Endothelial cell of umbilical vein (primary cell): Measurements from ENCODE around the gene ANO9. TPM values are rescaled to one million over a fixed set of nuclear protein-coding genes. Genes with fewer than 3 reads are reported as not detected.

Source experiments
- BruUV-seq: library from RNA; stranded (reverse); fragments of 400-500 nt; replicated peaks from 2 replicates; lab custom pipeline; 2021; lab: Mats Ljungman, UMichigan
- CTCF ChIA-PET: fragments of 300-600, 350-600 bp; sonication (Branson Sonifier 250); formaldehyde crosslinking; loops from one replicate; lab custom pipeline; 2021; ENCODE audit warnings: antibody characterized with exemption, inconsistent platforms; lab: Charles Lee
- POLR2A ChIA-PET: fragments of 300-600, 350-600 bp; sonication (Branson Sonifier 250); formaldehyde crosslinking; loops from one replicate; lab custom pipeline; 2021; ENCODE audit warnings: antibody characterized with exemption, inconsistent platforms; lab: Charles Lee
- DNase-seq: peaks from one replicate; pipeline ENCODE4 v3.0.0-alpha.2; 2011; ENCODE audit warnings: low read depth, low spot score
- FAIRE-seq: peaks from 2 replicates; lab custom pipeline; 2011; peaks lifted over from hg19 to GRCh38; lab: Jason Lieb, UNC
- H2AFZ ChIP-seq: 2 replicates; pipeline ENCODE4 v1.6.0; 2012; ENCODE audit warnings: low read depth, low read length, control low read depth, inconsistent platforms
- H3K27ac ChIP-seq: 2 replicates; pipeline ENCODE4 v1.5.1; 2011; ENCODE audit warnings: low read depth, mild to moderate bottlenecking, control low read depth, low read length, moderate library complexity; ENCODE audit not compliant: insufficient read depth
- H3K27me3 ChIP-seq, 2 experiments: 2 replicates each; pipeline versions ENCODE4 v1.6.0 to v1.6.1; 2011; ENCODE audit warnings: low read length in 2 of 2, mixed read lengths in 1 of 2; ENCODE audit not compliant: control insufficient read depth in 2 of 2, insufficient read depth in 2 of 2
- H3K36me3 ChIP-seq, 2 experiments: 2 replicates in 1 of 2; 3 replicates in 1 of 2; pipeline ENCODE4 v1.5.1; 2011; ENCODE audit warnings: low read length in 2 of 2, mild to moderate bottlenecking in 1 of 2, moderate library complexity in 1 of 2; ENCODE audit not compliant: control insufficient read depth in 2 of 2, insufficient read depth in 2 of 2; ENCODE audit errors: extremely low read depth in 1 of 2
- H3K4me1 ChIP-seq: 3 replicates; pipeline ENCODE4 v1.5.1; 2011; ENCODE audit warnings: mild to moderate bottlenecking, low read length; ENCODE audit not compliant: control insufficient read depth, insufficient read depth; ENCODE audit errors: extremely low read depth
- H3K4me2 ChIP-seq: 2 replicates; pipeline ENCODE4 v1.6.1; 2011; ENCODE audit warnings: low read length, control low read depth, mixed read lengths; ENCODE audit not compliant: insufficient read depth
- H3K4me3 ChIP-seq, 3 experiments: fragments of 200-600 bp in 1 of 3; sonication (generic), shearing (Covaris generic) in 1 of 3; replicated peaks in 1 of 3; 2 replicates each; pipeline ENCODE4 v1.5.1; 2011 to 2016; ENCODE audit warnings: control low read depth in 3 of 3, low read length in 3 of 3, mild to moderate bottlenecking in 2 of 3, inconsistent platforms in 1 of 3, low read depth in 1 of 3, moderate library complexity in 1 of 3; ENCODE audit not compliant: insufficient read depth in 1 of 3
- H3K79me2 ChIP-seq: 2 replicates; pipeline ENCODE4 v1.6.0; 2012; ENCODE audit warnings: low read length, inconsistent platforms; ENCODE audit not compliant: control insufficient read depth, insufficient read depth
- H3K9ac ChIP-seq: replicated peaks from 2 replicates; pipeline ENCODE3; 2011; ENCODE audit warnings: low read length, control low read depth; ENCODE audit not compliant: insufficient read depth; ENCODE audit errors: extremely low read depth
- H3K9me1 ChIP-seq: replicated peaks from 3 replicates; pipeline ENCODE4 v1.6.0; 2011; ENCODE audit warnings: mild to moderate bottlenecking, low read length; ENCODE audit not compliant: control insufficient read depth, insufficient read depth; ENCODE audit errors: extremely low read depth
- H3K9me3 ChIP-seq: replicated peaks from 2 replicates; pipeline ENCODE4 v1.5.1; 2012; ENCODE audit warnings: low read length, inconsistent platforms; ENCODE audit not compliant: control insufficient read depth, insufficient read depth
- H4K20me1 ChIP-seq: replicated peaks from 2 replicates; pipeline ENCODE3; 2011; ENCODE audit warnings: mild to moderate bottlenecking, low read length; ENCODE audit not compliant: control insufficient read depth, insufficient read depth; ENCODE audit errors: extremely low read depth
- CTCF ChIP-seq, 2 donors: IDR thresholded peaks; 1 replicate in 1 of 2; 2 replicates in 1 of 2; pipeline ENCODE4 v1.5.1; 2011; ENCODE audit warnings: low read length in 2 of 2, mild to moderate bottlenecking in 2 of 2, moderate library complexity in 2 of 2, control low read depth in 1 of 2, inconsistent platforms in 1 of 2, low read depth in 1 of 2; ENCODE audit not compliant: insufficient read depth in 1 of 2; ENCODE audit errors: extremely low read depth in 1 of 2
- EZH2 ChIP-seq: IDR thresholded peaks from 2 replicates; pipeline ENCODE4 v1.6.1; 2012; ENCODE audit warnings: borderline replicate concordance, low read depth, mild to moderate bottlenecking, moderate library complexity, low read length, inconsistent platforms; ENCODE audit not compliant: severe bottlenecking
- FOS ChIP-seq: IDR thresholded peaks from 2 replicates; pipeline ENCODE4 v1.6.1; 2011; ENCODE audit warnings: mild to moderate bottlenecking, low read length, moderate library complexity, borderline replicate concordance; ENCODE audit not compliant: insufficient read depth
- GATA2 ChIP-seq: IDR thresholded peaks from 2 replicates; pipeline ENCODE4 v1.7.0; 2011; ENCODE audit warnings: low read depth, mild to moderate bottlenecking, moderate library complexity, mixed read lengths, low read length; ENCODE audit not compliant: insufficient read length, insufficient read depth
- JUN ChIP-seq: IDR thresholded peaks from 2 replicates; pipeline ENCODE4 v1.6.1; 2011; ENCODE audit warnings: borderline replicate concordance, low read depth; ENCODE audit not compliant: insufficient read length, insufficient read depth
- MAX ChIP-seq: IDR thresholded peaks from 2 replicates; pipeline ENCODE4 v1.6.1; 2011; ENCODE audit not compliant: insufficient read depth, insufficient read length
- MYC ChIP-seq: IDR thresholded peaks from one replicate; pipeline ENCODE4 v1.6.1; 2011; ENCODE audit warnings: mild to moderate bottlenecking, low read depth, low read length
- POLR2A ChIP-seq: IDR thresholded peaks from 2 replicates; pipeline ENCODE4 v1.6.1; 2012; ENCODE audit warnings: low read depth, mild to moderate bottlenecking, control low read depth, low read length
- POLR2AphosphoS5 ChIP-seq: IDR thresholded peaks from 2 replicates; pipeline ENCODE4 v1.6.1; 2012; ENCODE audit warnings: low read depth, mild to moderate bottlenecking, control low read depth, low read length, moderate library complexity; ENCODE audit not compliant: insufficient read depth
- dilution Hi-C: fragments of 300-500 bp; cut with MboI; formaldehyde crosslinking; loops from one replicate; pipeline ENCODE4 v1.15.0; 2019; ENCODE audit warnings: low sequenced_read_pairs; ENCODE audit not compliant: extremely low pct_ligation_motif_present
- intact Hi-C: fragments of 100-400 bp; cut with micrococcal nuclease; formaldehyde crosslinking; loops from one replicate; pipeline ENCODE4 v1.10.0; 2022
- polyA plus RNA-seq, 4 experiments: library from polyadenylated mRNA; depleted of rRNA in 3 of 4; stranded (reverse) in 3 of 4; unstranded in 1 of 4; fragments of >200 nt; gene quantifications; 2 replicates each; pipeline versions ENCODE4 v1.2.1 to v1.2.3, GENCODE V29; 2011 to 2012; ENCODE audit warnings: missing spikeins in 1 of 4
- total RNA-seq: library from RNA; stranded (reverse); gene quantifications from 2 replicates; pipeline ENCODE4 v1.2.3, GENCODE V29; 2021

ANO9 gene
- total and polyA plus RNA-seq, 2 donors (not counting 3 experiments of a cell fraction or from before 2014, with no cell fraction given): 0.23 TPM; not detected in 1

DNA sequence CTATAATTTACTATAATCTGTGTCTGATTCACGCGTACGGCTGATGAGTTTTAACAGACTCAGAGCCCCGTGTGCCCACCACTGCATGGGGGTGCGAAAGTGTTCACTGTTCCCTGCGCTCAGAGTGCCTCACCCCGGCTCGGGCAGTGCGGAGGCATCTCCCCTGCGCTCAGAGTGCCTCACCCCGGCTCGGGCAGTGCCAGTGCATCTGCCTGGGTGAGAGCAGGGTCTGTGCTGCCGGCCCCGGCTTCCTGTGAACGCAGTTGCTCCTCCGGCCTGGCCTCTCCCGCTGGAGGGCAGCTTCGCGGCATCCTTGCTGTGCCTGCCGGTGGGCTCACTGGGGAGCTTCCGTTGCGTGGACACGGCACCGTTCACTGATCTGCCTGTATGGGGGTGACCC lies 22.5 kb upstream of the ANO9 start:
- no peaks in the 10 kb centered on the region for H3K9me3 ChIP-seq
- CTCF ChIA-PET: no interaction called here
- no peak for FAIRE-seq

More for the DNA sequence above, 22.5 kb upstream of the ANO9 start:
- intact Hi-C loops (no loop called here), dilution Hi-C loops (no loop called here)
- H3K27ac ChIP-seq: no peak overlapping the region
- no TSS peak for BruUV-seq
- H3K9me1 ChIP-seq: no peaks in the 10 kb centered on the region
- H2AFZ ChIP-seq: no peak overlapping the region
- TF ChIP-seq MAX (no peak), JUN (no peak), POLR2A (no peak), CTCF (IDR thresholded peaks at IDR 0.05; ENCODE audit: extremely low read depth in 1 of 2, insufficient read depth in 1 of 2, low read depth in 1 of 2, low read length in 2 of 2) (no peak), POLR2AphosphoS5 (no peak), FOS (no peak), GATA2 (no peak), EZH2 (no peak), MYC (no peak)
- POLR2A ChIA-PET: no interaction called here
- H4K20me1 ChIP-seq: no peaks in the 10 kb centered on the region
- H3K36me3 ChIP-seq: peaks cover 0 to 15% of the 10 kb centered on the region in 2 experiments
- H3K4me1 ChIP-seq: peaks cover under 1% of the 10 kb centered on the region
- H3K4me3 ChIP-seq: no peak overlapping the region
- no peak overlapping the region for H3K4me2 ChIP-seq
- no peaks in the 10 kb centered on the region for H3K27me3 ChIP-seq
- H3K9ac ChIP-seq: no peak overlapping the region
- no peak for DNase-seq
- peaks cover 3% of the 10 kb centered on the region for H3K79me2 ChIP-seq
